HG02759 (cell line): Measurements from ENCODE around the gene MZB1.

Source experiments
- ATAC-seq: cut with Tn5 transposase; IDR thresholded peaks from one replicate; pipeline ENCODE4 v1.9.1; 2021; ENCODE audit warnings: mild to moderate bottlenecking, moderate library complexity; ENCODE audit not compliant: unreplicated experiment

Gene MZB1

GRCh38 chr5:139389701-139390638 is at the start of gene MZB1:
MZB1 (minus strand) TSS chr5:139389913; CDS start chr5:139389856, 57 bp downstream.
- ATAC-seq, result peak; percentile 46

DNA sequence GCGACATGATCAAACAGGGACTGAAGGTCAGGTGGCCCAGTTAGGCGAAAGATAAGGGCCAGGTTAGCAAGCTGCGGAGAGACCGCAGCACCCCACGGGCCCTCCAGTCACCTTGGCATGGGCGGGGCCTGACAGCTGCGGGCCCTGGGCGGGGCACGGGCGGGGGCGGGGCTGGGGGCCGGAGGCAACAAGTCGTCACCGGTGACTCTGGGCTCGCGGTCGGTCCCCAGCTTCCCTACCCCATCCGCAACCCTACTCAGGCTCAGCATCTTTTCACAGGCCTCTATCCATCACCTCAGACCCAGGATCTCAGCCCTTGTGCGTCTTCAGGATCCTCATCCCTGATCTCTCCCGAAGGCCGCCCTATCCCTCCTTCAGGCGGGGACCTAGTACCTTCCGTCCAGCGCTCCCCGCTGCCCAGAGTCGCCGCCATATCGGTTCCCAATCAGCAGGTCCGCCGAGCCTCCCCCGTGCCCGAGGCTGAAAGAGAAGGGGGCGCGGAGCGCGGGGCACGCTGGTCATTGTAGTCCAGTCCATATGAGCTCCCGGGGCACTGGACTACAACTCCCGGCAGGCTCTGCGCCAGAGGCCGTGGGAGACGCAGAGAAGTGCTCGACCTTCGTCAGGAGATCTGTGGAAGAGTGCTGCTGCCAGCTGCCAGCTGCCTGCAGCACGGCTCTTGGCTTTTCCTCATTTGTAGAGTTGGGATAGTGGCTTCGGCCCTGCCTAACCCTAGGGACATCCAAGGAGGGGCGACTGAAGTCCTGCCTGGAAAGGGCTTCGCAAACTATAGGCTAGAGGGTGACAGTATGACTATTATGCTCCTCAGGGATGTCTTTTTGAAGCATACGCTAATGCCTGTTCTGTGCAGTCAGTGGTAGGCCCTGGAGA is 49.5 kb upstream of the MZB1 start, which contains the start of gene DNAJC18:
DNAJC18 (minus strand) TSS at position 513 of the 891 bp plus-strand sequence; CDS start at position 433, 80 bp downstream.
- peak; percentile 89 for ATAC-seq

DNA sequence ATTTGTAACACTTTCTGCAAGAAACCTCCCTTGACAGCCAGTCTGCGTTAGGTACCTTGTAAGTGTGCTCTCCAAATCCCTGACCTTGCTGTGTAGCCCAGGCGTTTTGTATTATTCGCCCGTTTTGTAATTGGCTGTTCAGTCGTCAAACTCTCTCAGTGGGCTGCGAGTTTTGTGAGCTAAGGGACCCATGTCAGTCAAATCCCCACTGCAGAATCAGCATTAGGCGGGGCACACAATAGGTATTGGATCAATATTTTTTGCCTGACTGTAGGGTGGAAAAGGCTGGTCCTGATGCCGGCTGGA is 48.9 kb upstream of the MZB1 start:
- no peak for ATAC-seq

GRCh38 chr5:139435676-139436075 is 46.0 kb upstream of the MZB1 start:
- no peak for ATAC-seq

GRCh38 chr5:139431706-139432105 is 42.0 kb upstream of the MZB1 start:
- no peak for ATAC-seq

DNA sequence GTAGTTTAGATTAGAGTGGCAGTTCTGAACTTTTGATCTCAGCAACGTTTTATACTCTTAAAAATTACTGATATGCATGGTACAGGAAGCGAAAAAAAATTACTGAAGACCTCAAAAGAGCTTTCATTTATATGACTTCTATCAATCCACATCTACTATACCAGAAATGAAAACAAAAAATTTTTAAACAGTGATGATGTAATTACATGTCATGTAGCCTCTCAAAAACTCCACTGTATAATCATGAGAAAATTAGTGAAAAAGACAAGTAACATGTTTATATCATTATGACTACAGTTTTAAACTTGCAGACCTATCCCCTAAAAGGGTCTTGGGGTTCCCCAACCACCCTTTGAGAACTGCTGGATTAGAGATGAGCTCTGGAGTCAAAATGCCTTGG is 40.3 kb upstream of the MZB1 start:
- no peak for ATAC-seq

DNA sequence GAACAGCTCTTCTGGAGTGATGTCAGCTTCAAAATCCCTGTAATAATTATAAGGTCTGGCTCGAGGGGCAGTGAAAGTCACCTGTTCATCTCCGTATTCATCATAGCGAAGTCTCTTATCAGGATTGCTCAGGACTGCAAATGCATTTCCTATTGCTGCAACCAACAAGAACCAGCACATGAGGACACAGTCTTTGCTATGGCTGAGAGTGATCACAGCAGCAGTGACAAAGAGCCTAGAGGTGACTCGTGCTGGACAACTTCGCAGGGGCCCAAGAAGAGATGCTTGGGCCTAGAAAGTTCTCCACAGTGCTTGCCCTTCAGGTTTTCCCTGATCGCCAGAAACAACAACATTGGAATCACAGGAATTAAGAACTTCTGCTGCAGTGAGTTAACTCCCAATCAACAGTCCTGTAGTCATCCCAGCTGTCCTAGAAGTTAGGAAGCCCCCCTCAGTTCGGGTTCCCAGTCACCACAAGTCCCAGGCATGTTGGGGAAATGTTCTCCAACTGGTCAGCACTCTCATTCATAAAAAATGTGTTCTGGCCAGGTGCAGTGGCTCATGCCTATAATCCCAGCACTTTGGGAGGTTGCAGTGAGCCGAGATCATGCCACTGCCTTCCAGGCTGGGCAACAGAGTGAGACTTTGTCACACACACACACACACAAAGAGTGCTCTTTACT is 36.6 kb upstream of the MZB1 start:
- ATAC-seq, result no peak

GRCh38 chr5:139425497-139425896 is 35.8 kb upstream of the MZB1 start:
- no peak for ATAC-seq

GRCh38 chr5:139422307-139422893 is 32.7 kb upstream of the MZB1 start:
- ATAC-seq, result peak; percentile 66

- no peak for ATAC-seq
Measured at GRCh38 chr5:139419226-139420192, 29.8 kb upstream of the MZB1 start.

GRCh38 chr5:139418793-139419192 is 29.1 kb upstream of the MZB1 start:
- no peak for ATAC-seq

GRCh38 chr5:139417214-139417613 is 27.5 kb upstream of the MZB1 start:
- ATAC-seq, result no peak

GRCh38 chr5:139416651-139417050 is 26.9 kb upstream of the MZB1 start:
- ATAC-seq, result no peak

DNA sequence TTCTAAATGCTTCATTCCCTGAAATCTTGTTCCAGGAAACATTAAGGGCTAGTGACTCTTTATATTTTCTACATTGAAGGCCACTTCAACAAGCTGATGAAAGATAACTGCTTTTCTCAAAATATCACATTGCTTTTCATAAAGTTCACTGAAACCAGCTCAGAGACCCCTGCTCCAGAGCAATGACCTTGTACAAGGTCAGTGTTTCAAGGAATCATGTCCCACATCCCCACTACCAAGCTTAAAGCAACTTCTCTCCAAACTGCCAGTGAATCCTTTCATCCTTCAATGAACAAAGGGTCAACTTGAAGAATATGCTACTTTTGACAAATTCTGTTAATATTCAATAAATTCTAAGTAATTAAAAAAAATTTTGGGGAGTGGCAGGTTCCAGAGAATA is 26.2 kb upstream of the MZB1 start:
- no peak for ATAC-seq

DNA sequence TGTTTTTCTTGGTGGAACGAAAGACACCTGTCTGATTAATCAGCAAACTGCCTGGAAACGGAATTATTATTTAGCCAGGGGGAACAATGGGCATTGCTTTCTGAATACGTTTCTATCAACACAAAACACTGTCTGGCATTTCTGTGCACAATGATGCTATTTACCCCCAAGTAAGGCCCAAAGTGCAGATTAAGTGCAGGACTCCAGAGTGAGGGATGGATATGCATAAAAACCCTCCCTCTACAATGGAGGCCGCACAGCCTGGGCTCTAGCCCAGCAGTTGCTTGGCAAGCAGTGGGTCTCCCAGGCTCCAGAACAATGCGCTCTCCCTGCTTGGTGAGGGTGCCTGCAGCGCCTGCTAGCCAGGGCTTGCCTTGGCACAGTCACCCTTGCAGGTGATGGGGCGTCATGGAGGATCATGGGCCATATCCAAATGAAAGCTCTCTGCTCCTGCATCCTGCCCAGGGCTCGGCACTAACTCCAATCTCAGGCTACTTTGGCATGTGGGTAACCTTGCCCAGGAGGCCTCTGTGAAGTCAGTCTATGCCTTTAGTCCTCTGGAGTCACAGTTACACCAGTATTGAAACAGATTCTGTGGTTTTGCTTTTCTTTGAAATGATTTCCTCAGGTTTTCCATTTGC is 25.6 kb upstream of the MZB1 start:
- ATAC-seq, result no peak

- ATAC-seq, result no peak
Measured at GRCh38 chr5:139414581-139415130, 24.9 kb upstream of the MZB1 start.

GRCh38 chr5:139413963-139414362 is 24.2 kb upstream of the MZB1 start:
- no peak for ATAC-seq

GRCh38 chr5:139413153-139413552 is 23.4 kb upstream of the MZB1 start:
- ATAC-seq, result no peak
